Right renal pelvis (tissue), 4 donors: ENCODE measurements around the gene ZNF345. TPM values are rescaled to one million over a fixed set of nuclear protein-coding genes. Genes with fewer than 3 reads are reported as not detected.

Experiments used
- DNase-seq, 4 donors: peaks; one replicate each; pipeline ENCODE4 v3.0.0-alpha.2; 2013; ENCODE audit warnings: low read depth in 4 of 4, low spot score in 3 of 4, missing footprints in 1 of 4
- polyA plus RNA-seq, 4 donors: library from polyadenylated mRNA; unstranded; fragments of 120-200 nt; gene quantifications; one replicate each; pipeline ENCODE4 v1.2.1, GENCODE V29; 2013; ENCODE audit not compliant: insufficient read length in 4 of 4

The ZNF345 gene
- polyA plus RNA-seq, 4 donors, result 10.8 to 14.8 (median 13.1) TPM

DNA sequence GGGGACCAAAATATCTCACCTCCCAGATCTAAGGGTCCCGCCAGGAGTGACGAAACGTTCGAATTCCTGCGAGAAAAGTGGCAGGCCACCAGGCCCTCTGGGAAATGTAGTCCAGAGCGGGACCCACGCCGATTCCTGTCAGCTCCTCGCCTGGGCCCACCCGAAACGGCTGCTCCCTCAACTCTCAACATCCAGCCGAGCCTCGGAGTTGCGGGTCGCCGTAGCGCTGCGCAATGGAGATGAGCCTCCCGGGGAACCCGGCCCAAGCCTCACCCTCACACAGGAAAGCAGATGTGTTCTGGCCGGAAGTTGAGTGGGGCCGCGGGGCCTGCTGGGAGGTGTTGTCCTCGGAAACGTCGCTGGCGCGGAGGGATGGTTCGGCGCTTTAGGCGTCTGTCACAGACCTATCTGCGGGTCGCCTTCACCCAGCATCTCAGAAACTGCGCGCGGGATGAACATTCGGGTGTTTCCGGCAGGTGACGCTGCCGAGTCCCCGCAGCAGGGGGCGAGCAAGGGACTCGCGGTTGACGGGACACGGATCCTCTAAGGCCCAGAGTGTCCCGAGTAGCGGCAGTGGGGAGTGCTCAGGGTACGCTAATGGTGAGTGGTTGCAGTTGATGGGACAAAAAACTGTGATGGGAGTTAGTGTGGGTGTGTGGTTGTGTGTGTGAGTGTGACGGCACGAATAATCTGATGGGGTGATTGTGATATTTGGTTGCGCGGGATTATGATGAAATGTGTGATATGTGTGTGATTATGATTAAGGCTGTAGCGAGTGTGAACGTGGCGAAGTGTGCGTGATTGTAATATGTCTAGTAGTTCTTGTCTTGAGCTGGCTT is 65.5 kb downstream of the ZNF345 start, which contains the start of the genes ZNF568 and ZNF829:
ZNF568 (plus strand) TSS at position 341 of the 839 bp plus-strand sequence. CDS start 6,439 bp downstream, outside the sequence.
ZNF829 (minus strand) TSS at position 300 of the 839 bp plus-strand sequence. CDS start 1,124 bp downstream, outside the sequence.
- peak; percentile 76 to 90 (median 80) for DNase-seq

DNA sequence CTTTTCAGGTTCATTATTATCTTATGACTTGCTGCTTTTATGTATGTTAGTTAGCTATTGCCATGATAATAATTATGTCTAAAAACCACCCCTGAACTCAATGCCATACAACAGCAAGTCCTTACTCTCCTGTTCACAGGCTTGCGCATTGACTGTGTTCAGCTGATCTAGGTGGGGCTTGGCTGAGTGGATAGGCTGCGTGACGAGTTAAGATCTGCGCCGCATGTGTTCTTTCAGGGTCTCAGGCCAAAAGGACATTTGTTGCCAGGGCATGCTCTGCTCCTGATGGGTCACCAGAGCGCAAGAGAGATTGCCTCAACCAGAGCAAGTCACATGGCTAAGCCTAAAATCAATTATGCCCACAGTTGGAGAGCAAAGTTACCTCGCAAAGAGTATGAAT is 66.3 kb downstream of the ZNF345 start:
- peak in 1 of 4 donors; percentile 3 for DNase-seq

DNA sequence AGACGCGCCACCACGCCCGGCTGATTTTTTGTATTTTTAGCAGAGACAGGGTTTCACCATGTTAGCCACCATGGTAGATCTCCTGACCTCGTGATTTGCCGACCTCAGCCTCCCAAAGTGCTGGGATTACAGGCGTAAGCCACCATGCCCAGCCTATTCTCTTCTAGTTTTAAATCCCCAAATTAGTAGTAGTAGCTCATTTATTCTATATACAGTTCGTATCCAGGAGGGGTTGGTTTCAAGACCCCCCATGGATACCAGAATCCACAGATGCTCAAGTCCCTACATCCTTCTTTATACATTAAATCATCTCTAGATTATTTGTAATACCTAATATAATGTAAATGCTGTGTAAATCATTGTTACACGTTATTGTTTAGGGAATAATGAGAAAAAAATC is 67.4 kb downstream of the ZNF345 start:
- DNase-seq, result no peak

Other genes starting within 250 kb of the ZNF345 start
- gene ZNF382, start 245.6 kb upstream of the ZNF345 start, polyA plus RNA-seq, result 1 to 10 TPM; 6.2 to 7.3 (median 6.7) TPM
- 10 to 100 TPM; 10.3 to 12.9 (median 11.3) TPM for gene ZNF461, start 184.0 kb upstream of the ZNF345 start, polyA plus RNA-seq
- gene ZNF567, start 163.3 kb upstream of the ZNF345 start, polyA plus RNA-seq, result 10 to 100 TPM; 10.1 to 14.5 (median 14.0) TPM
- 1 to 10 TPM; 2.2 to 3.3 (median 2.9) TPM for gene ZNF850, start 78.1 kb upstream of the ZNF345 start, polyA plus RNA-seq
- gene ZNF790, start 12.5 kb upstream of the ZNF345 start, polyA plus RNA-seq, result 10 to 100 TPM in 3 of 4 donors, 1 to 10 TPM in 1; 9.9 to 14.8 (median 11.5) TPM
- gene ZNF829, start 65.4 kb downstream of the ZNF345 start, polyA plus RNA-seq, result 1 to 10 TPM; 5.2 to 7.4 (median 7.3) TPM
- gene ZNF568, start 65.5 kb downstream of the ZNF345 start, polyA plus RNA-seq, result 10 to 100 TPM; 22.5 to 27.5 (median 23.3) TPM
- gene ZNF420, start 227.6 kb downstream of the ZNF345 start, polyA plus RNA-seq, result 10 to 100 TPM; 19.6 to 24.9 (median 22.5) TPM